GM19468 (cell line): Measurements from ENCODE around the gene DLL4.

Experiments
- ATAC-seq: cut with Tn5 transposase; IDR thresholded peaks from one replicate; pipeline ENCODE4 v1.9.1; 2021; ENCODE audit warnings: mild to moderate bottlenecking, moderate library complexity, moderate number of reproducible peaks; ENCODE audit not compliant: unreplicated experiment; ENCODE audit errors: extremely low read depth

Gene DLL4

GRCh38 chr15:40984964-40985363, 55.8 kb downstream of the DLL4 start:
- no peak for ATAC-seq

GRCh38 chr15:40985541-40986330, 56.6 kb downstream of the DLL4 start:
- ATAC-seq = no peak

- ATAC-seq = no peak
Observed at GRCh38 chr15:40986820-40987219, 57.7 kb downstream of the DLL4 start.

- ATAC-seq = no peak
Observed at GRCh38 chr15:40988156-40988555, 59.0 kb downstream of the DLL4 start.
